PC-3 (cell line): ENCODE data around the gene NSUN3. TPM values are rescaled to one million over a fixed set of nuclear protein-coding genes. Genes with fewer than 3 reads are reported as not detected.

Experiments used
- ATAC-seq: fragments of 200-7000 bp; cut with Tn5 transposase; 2 replicates; pipeline ENCODE4 v1.9.1; 2020; ENCODE audit warnings: mild to moderate bottlenecking, moderate library complexity
- BruUV-seq: library from RNA; stranded (reverse); fragments of 400-500 nt; replicated peaks from 2 replicates; lab custom pipeline; 2021; lab: Mats Ljungman, UMichigan
- CTCF ChIA-PET: fragments of 300-600 bp; sonication (Branson Sonifier 250); formaldehyde crosslinking; loops from one replicate; lab custom pipeline; 2022; ENCODE audit warnings: antibody characterized with exemption; lab: Charles Lee
- POLR2A ChIA-PET: fragments of 300-600 bp; sonication (Branson Sonifier 250); formaldehyde crosslinking; loops from one replicate; lab custom pipeline; 2022; ENCODE audit warnings: antibody characterized with exemption; ENCODE audit not compliant: unreplicated experiment; lab: Charles Lee
- DNase-seq: peaks from one replicate; pipeline ENCODE4 v3.0.0-alpha.2; 2015
- H2AFZ ChIP-seq: fragments of 300-600 bp; sonication (generic); 2 replicates; pipeline ENCODE4 v1.6.0; 2016; ENCODE audit warnings: antibody characterized with exemption, low read length
- H3F3A ChIP-seq: fragments of 300-600 bp; sonication (generic); one replicate; pipeline ENCODE4 v1.6.0; 2017; ENCODE audit warnings: antibody characterized with exemption, low read length, control low read depth, mild to moderate bottlenecking; ENCODE audit not compliant: unreplicated experiment
- H3K27ac ChIP-seq: fragments of 300-600 bp; sonication (generic); 2 replicates; pipeline ENCODE4 v1.5.1; 2016; ENCODE audit warnings: mild to moderate bottlenecking, low read length
- H3K27me3 ChIP-seq: fragments of 300-600 bp; sonication (generic); 2 replicates; pipeline ENCODE4 v1.6.1; 2016; ENCODE audit warnings: low read length, mixed read lengths
- H3K36me3 ChIP-seq: fragments of 300-600 bp; sonication (generic); 2 replicates; pipeline ENCODE4 v1.6.1; 2016; ENCODE audit warnings: low read depth, mixed run types, low read length, mixed read lengths
- H3K4me1 ChIP-seq: fragments of 300-600 bp; sonication (generic); 2 replicates; pipeline ENCODE4 v1.5.1; 2016; ENCODE audit warnings: low read length; ENCODE audit not compliant: insufficient read depth
- H3K4me2 ChIP-seq: fragments of 300-600 bp; sonication (generic); 2 replicates; pipeline ENCODE4 v1.6.0; 2016; ENCODE audit warnings: low read length
- H3K4me3 ChIP-seq: fragments of 300-600 bp; sonication (generic); 2 replicates; pipeline ENCODE4 v1.5.1; 2016; ENCODE audit warnings: mild to moderate bottlenecking, low read length, mixed read lengths
- H3K79me2 ChIP-seq: fragments of 300-600 bp; sonication (generic); 2 replicates; pipeline ENCODE4 v1.6.1; 2017; ENCODE audit warnings: low read length, mixed read lengths
- H3K9ac ChIP-seq: fragments of 300-600 bp; sonication (generic); 2 replicates; pipeline ENCODE4 v1.6.0; 2016; ENCODE audit warnings: mild to moderate bottlenecking, low read length
- H3K9me2 ChIP-seq: fragments of 300-600 bp; sonication (generic); replicated peaks from 2 replicates; pipeline ENCODE4 v1.6.1; 2016; ENCODE audit warnings: mixed run types, low read length, mixed read lengths
- H3K9me3 ChIP-seq: fragments of 300-600 bp; sonication (generic); 2 replicates; pipeline ENCODE4 v1.6.1; 2016; ENCODE audit warnings: low read length, mixed read lengths
- H4K20me1 ChIP-seq: fragments of 300-600 bp; sonication (generic); 2 replicates; pipeline ENCODE4 v1.6.1; 2016; ENCODE audit warnings: low read length, mixed read lengths
- CTCF ChIP-seq: fragments of 300-600 bp; sonication (generic); conservative IDR thresholded peaks from 2 replicates; pipeline ENCODE4 v1.5.1; 2017; ENCODE audit warnings: antibody characterized with exemption, low read depth, mild to moderate bottlenecking, low read length
- EZH2 ChIP-seq: fragments of 300-600 bp; sonication (generic); IDR thresholded peaks from one replicate; pipeline ENCODE4 v1.6.1; 2017; ENCODE audit warnings: antibody characterized with exemption, mild to moderate bottlenecking, low read length; ENCODE audit not compliant: unreplicated experiment
- EZH2phosphoT487 ChIP-seq: fragments of 300-600 bp; sonication (generic); IDR thresholded peaks from 2 replicates; pipeline ENCODE4 v1.6.1; 2018; ENCODE audit warnings: mild to moderate bottlenecking, antibody characterized with exemption, low read length, borderline replicate concordance
- intact Hi-C: fragments of 100-400 bp; cut with micrococcal nuclease; formaldehyde crosslinking; loops from 2 replicates; pipeline ENCODE4 v1.9.0; 2023
- total RNA-seq: library from RNA; depleted of rRNA; stranded (reverse); fragments of >200 nt; gene quantifications from 2 replicates; pipeline ENCODE4 v1.2.3, GENCODE V29; 2014

The NSUN3 gene
- total RNA-seq, 1 experiment from 2014 or later = 4.4 TPM

GRCh38 chr3:94019659-94020058, 43.2 kb upstream of the NSUN3 start:
- TF ChIP-seq EZH2phosphoT487 (no peak), CTCF (no peak), EZH2 (no peak)
- H3K4me2 ChIP-seq = no peak overlapping the region
- POLR2A ChIA-PET = no interaction called here
- H3K36me3 ChIP-seq = no peaks in the 10 kb centered on the region
- no peaks in the 10 kb centered on the region for H3K9me3 ChIP-seq
- intact Hi-C loops = no loop called here
- H3K79me2 ChIP-seq = no peaks in the 10 kb centered on the region
- no peak overlapping the region for H3K4me3 ChIP-seq
- H3K27me3 ChIP-seq = no peaks in the 10 kb centered on the region
- no peaks in the 10 kb centered on the region for H3K9me2 ChIP-seq
- H3K4me1 ChIP-seq = no peaks in the 10 kb centered on the region
- DNase-seq (no peak), ATAC-seq (no peak)
- no peak overlapping the region for H3K9ac ChIP-seq
- BruUV-seq = no TSS peak
- H3K27ac ChIP-seq = no peak overlapping the region
- no peaks in the 10 kb centered on the region for H4K20me1 ChIP-seq
- CTCF ChIA-PET = interaction anchor here (0.6 kb wide), 1 partner anchor 15 kb away, joined by 3 read pairs; no protein-coding TSS in a partner anchor
- H2AFZ ChIP-seq = no peak overlapping the region
- H3F3A ChIP-seq = no peaks in the 10 kb centered on the region

- Histone ChIP-seq H2AFZ (no peak overlapping the region), H3K79me2 (no peaks in the 10 kb centered on the region), H3K9me3 (no peaks in the 10 kb centered on the region), H3K9me2 (no peaks in the 10 kb centered on the region), H3K9ac (no peak overlapping the region), H3F3A (no peaks in the 10 kb centered on the region), H3K4me2 (no peak overlapping the region), H3K36me3 (no peaks in the 10 kb centered on the region), H4K20me1 (0 out of 2 replicates have a peak, but pooled peaks cover under 1% of the 10 kb centered on the region), H3K4me1 (peaks cover 2% of the 10 kb centered on the region), H3K4me3 (no peak overlapping the region), H3K27me3 (no peaks in the 10 kb centered on the region), H3K27ac (no peak overlapping the region)
- TF ChIP-seq CTCF (no peak), EZH2 (no peak), EZH2phosphoT487 (no peak)
- DNase-seq (no peak), ATAC-seq (no peak)
- intact Hi-C loops = no loop called here
- ChIA-PET POLR2A (no interaction called here), CTCF (interaction anchor here (0.6 kb wide), 1 partner anchor 16 kb away, joined by 3 read pairs; no protein-coding TSS in a partner anchor)
- BruUV-seq = no TSS peak
Measured at GRCh38 chr3:94020293-94020692, 42.6 kb upstream of the NSUN3 start.

- intact Hi-C loops = loop anchor here (1.0 kb wide), 1 partner anchor 20 kb away; no protein-coding TSS in a partner anchor
- H3K4me3 ChIP-seq = no peak overlapping the region
- no peaks in the 10 kb centered on the region for H3K27me3 ChIP-seq
- no peak overlapping the region for H3K27ac ChIP-seq
- H3K9ac ChIP-seq = no peak overlapping the region
- DNase-seq (peak; percentile 9), ATAC-seq (peak; percentile 45)
- ChIA-PET CTCF (no interaction called here), POLR2A (interaction anchor here (0.7 kb wide), 1 partner anchor 40 kb away, joined by 4 read pairs; no protein-coding TSS in a partner anchor)
- no peaks in the 10 kb centered on the region for H3K79me2 ChIP-seq
- peaks cover 34% of the 10 kb centered on the region for H3K4me1 ChIP-seq
- H3K9me3 ChIP-seq = no peaks in the 10 kb centered on the region
- H3F3A ChIP-seq = no peaks in the 10 kb centered on the region
- H3K4me2 ChIP-seq = no peak overlapping the region
- H2AFZ ChIP-seq = no peak overlapping the region
- no peaks in the 10 kb centered on the region for H3K9me2 ChIP-seq
- no peaks in the 10 kb centered on the region for H3K36me3 ChIP-seq
- TF ChIP-seq EZH2 (no peak), EZH2phosphoT487 (no peak), CTCF (no peak)
- H4K20me1 ChIP-seq = peaks cover 9% of the 10 kb centered on the region; the same call in 1 of the 2 replicates
- no TSS peak for BruUV-seq
Measured at GRCh38 chr3:94024385-94024784, 38.5 kb upstream of the NSUN3 start.
